ENCODE results near the gene VTI1A. TPM values are rescaled to one million over a fixed set of nuclear protein-coding genes. Genes with fewer than 3 reads are reported as not detected.

VTI1A gene
- total RNA-seq, 1 experiment from 2014 or later: 39.0 TPM

- no peak for DNase-seq (ENCODE audit: low read depth)
Observed at GRCh38 chr10:112546474-112546873, 99.5 kb downstream of the VTI1A start.

- DNase-seq (ENCODE audit: low read depth): no peak
Observed at GRCh38 chr10:112548535-112549276, 101.7 kb downstream of the VTI1A start.

GRCh38 chr10:112552593-112553110, 105.6 kb downstream of the VTI1A start:
- no peak for DNase-seq (ENCODE audit: low read depth)

- DNase-seq (ENCODE audit: low read depth): no peak
Observed at GRCh38 chr10:112553315-112553714, 106.3 kb downstream of the VTI1A start.

- DNase-seq (ENCODE audit: low read depth): no peak
Observed at GRCh38 chr10:112554263-112554662, 107.2 kb downstream of the VTI1A start.

- no peak for DNase-seq (ENCODE audit: low read depth)
Observed at GRCh38 chr10:112557197-112557596, 110.2 kb downstream of the VTI1A start.

- no peak for DNase-seq (ENCODE audit: low read depth)
Observed at GRCh38 chr10:112558476-112559142, 111.6 kb downstream of the VTI1A start.

- DNase-seq (ENCODE audit: low read depth): no peak
Observed at GRCh38 chr10:112559349-112559748, 112.3 kb downstream of the VTI1A start.

- DNase-seq (ENCODE audit: low read depth): no peak
Observed at GRCh38 chr10:112562122-112562521, 115.1 kb downstream of the VTI1A start.

GRCh38 chr10:112562809-112563663, 116.0 kb downstream of the VTI1A start:
- DNase-seq (ENCODE audit: low read depth): no peak

GRCh38 chr10:112564337-112564736, 117.3 kb downstream of the VTI1A start:
- no peak for DNase-seq (ENCODE audit: low read depth)

- peak; percentile 66 for DNase-seq (ENCODE audit: low read depth)
Observed at GRCh38 chr10:112565434-112566053, 118.5 kb downstream of the VTI1A start.

GRCh38 chr10:112570585-112570984, 123.6 kb downstream of the VTI1A start:
- DNase-seq (ENCODE audit: low read depth): no peak

- DNase-seq (ENCODE audit: low read depth): no peak
Observed at GRCh38 chr10:112579578-112579977, 132.6 kb downstream of the VTI1A start.

- DNase-seq (ENCODE audit: low read depth): no peak
Observed at GRCh38 chr10:112580267-112580666, 133.3 kb downstream of the VTI1A start.

GRCh38 chr10:112581921-112582320, 134.9 kb downstream of the VTI1A start:
- no peak for DNase-seq (ENCODE audit: low read depth)

- DNase-seq (ENCODE audit: low read depth): no peak
Observed at GRCh38 chr10:112583236-112583939, 136.4 kb downstream of the VTI1A start.

GRCh38 chr10:112584276-112584675, 137.3 kb downstream of the VTI1A start:
- peak; percentile 17 for DNase-seq (ENCODE audit: low read depth)

GRCh38 chr10:112585126-112585525, 138.1 kb downstream of the VTI1A start:
- DNase-seq (ENCODE audit: low read depth): peak; percentile 62

- DNase-seq (ENCODE audit: low read depth): no peak
Observed at GRCh38 chr10:112585960-112586359, 138.9 kb downstream of the VTI1A start.

GRCh38 chr10:112587729-112588128, 140.7 kb downstream of the VTI1A start:
- no peak for DNase-seq (ENCODE audit: low read depth)
